ENCODE measurements around the gene EMC9.

Gene EMC9, protein sequence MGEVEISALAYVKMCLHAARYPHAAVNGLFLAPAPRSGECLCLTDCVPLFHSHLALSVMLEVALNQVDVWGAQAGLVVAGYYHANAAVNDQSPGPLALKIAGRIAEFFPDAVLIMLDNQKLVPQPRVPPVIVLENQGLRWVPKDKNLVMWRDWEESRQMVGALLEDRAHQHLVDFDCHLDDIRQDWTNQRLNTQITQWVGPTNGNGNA

DNA sequence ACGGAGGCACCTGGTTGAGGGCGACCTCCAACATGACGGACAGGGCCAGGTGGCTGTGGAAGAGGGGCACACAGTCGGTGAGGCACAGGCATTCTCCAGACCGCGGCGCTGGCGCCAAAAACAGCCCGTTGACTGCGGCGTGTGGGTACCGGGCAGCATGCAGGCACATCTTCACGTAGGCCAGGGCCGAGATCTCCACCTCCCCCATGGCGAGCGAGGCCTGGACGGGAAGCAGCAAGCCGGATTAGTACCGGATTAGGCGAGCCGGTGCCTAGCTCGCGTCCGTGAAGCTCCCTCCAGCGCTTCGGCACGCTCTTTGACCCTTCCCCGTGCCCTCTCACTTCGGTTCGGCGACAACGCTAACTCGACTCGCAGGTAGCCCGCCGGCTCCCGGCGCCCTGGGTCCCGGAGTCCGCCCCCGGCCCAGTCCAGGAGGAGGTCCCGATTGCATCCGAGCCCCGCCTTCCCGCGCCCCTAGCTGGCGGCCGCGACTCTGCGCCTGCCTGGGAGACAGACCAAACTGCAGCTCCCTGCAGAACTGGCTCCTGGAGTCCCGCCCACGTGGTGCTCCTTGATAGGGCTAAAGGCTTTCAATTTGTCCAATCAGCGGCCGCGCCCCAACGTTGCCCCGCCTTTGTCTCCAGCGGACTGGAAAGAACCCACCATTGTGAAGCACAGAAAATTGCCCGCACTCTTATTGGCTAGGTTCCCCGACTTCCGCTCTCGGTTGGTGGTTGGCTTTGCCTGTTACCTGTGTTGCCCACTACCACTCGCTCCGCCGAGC lies at the start of gene EMC9:
TSS of gene EMC9 (minus strand) at position 495 of the 784 bp plus-strand sequence. CDS start at position 208, 287 bp downstream.
- Histone ChIP-seq H3K4me1 (ENCODE audit: insufficient read depth, low read length) (peaks cover 28% of the 10 kb centered on the region), H3K4me3 (ENCODE audit: low read length) (peak within 1 kb of the TSS; percentile 63), H3K9me3 (ENCODE audit: low read length) (no peaks in the 10 kb centered on the region), H3K27me3 (ENCODE audit: insufficient read depth, low read length) (no peaks in the 10 kb centered on the region), H3K36me3 (ENCODE audit: insufficient read depth, low read length) (peaks cover 34% of the 10 kb centered on the region), H2AFZ (ENCODE audit: low read depth, low read length) (peak within 1 kb of the TSS; percentile 1)

DNA sequence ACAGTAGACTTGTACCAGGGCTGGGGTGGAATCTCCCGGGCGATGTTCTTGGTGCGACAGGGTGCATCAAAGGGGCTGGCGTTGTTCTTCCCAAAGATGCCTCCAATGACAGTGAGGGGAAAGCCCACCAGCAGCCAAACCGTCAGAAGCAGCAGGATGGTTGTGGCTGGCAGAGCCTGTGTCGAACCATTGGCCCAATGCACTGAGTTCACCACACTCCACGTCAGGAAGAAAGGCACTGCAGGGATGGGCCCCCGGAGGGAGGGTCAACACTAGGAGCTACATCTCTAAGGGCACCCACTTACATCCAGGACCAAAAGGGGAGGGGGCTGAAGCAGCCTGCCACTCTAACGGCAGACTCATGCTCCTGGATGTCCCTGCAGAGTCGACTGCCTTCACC lies 49.0 kb upstream of the EMC9 start:
- Histone ChIP-seq H3K4me3 (ENCODE audit: low read length) (no peak overlapping the region), H2AFZ (ENCODE audit: low read depth, low read length) (no peak overlapping the region), H3K4me1 (ENCODE audit: insufficient read depth, low read length) (peaks cover 30% of the 10 kb centered on the region), H3K27me3 (ENCODE audit: insufficient read depth, low read length) (no peaks in the 10 kb centered on the region), H3K36me3 (ENCODE audit: insufficient read depth, low read length) (peaks cover 44% of the 10 kb centered on the region), H3K9me3 (ENCODE audit: low read length) (no peaks in the 10 kb centered on the region)

DNA sequence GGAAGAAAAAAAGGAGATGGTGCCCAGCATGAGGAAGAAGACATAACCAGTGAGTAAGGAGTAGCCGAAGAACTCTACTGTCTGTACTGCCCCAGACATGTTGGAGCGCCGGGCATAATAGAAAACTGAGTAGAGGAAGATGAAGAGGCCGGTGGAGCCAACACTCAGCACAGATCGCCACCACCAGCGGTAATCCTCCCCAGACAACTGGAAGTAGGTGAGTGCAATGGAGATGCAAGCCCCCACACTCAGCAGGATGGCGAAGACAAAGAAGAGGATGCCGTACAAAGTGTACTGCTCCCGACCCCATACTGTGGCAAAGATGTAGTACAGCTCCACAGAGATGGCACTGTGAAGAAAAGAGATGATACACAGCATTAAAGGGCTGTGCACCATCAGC lies 48.1 kb upstream of the EMC9 start:
- Histone ChIP-seq H3K4me3 (ENCODE audit: low read length) (peak overlapping the region; percentile 69), H3K27me3 (ENCODE audit: insufficient read depth, low read length) (no peaks in the 10 kb centered on the region), H3K4me1 (ENCODE audit: insufficient read depth, low read length) (peaks cover 24% of the 10 kb centered on the region), H2AFZ (ENCODE audit: low read depth, low read length) (no peak overlapping the region), H3K36me3 (ENCODE audit: insufficient read depth, low read length) (peaks cover 54% of the 10 kb centered on the region), H3K9me3 (ENCODE audit: low read length) (no peaks in the 10 kb centered on the region)

DNA sequence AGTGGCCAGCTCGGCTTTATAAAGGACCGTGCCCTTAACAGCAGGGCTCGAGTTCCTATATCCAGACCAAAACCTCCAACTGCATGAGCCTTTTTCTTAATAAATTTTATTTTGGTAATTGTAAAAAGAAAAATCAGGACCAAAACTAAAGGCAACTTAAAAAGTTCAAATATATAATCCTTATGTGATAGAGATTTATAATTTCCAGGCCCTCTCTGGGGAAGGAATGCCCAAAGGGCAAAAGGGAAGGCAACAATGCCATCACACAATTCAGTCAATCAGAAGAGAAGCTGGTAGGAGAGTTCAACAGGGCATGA lies 47.6 kb upstream of the EMC9 start:
- H3K27me3 ChIP-seq (ENCODE audit: insufficient read depth, low read length) = no peaks in the 10 kb centered on the region
- H3K9me3 ChIP-seq (ENCODE audit: low read length) = no peaks in the 10 kb centered on the region
- peaks cover 55% of the 10 kb centered on the region for H3K36me3 ChIP-seq (ENCODE audit: insufficient read depth, low read length)
- H3K4me3 ChIP-seq (ENCODE audit: low read length) = peak overlapping the region; percentile 69
- no peak overlapping the region for H2AFZ ChIP-seq (ENCODE audit: low read depth, low read length)
- peaks cover 23% of the 10 kb centered on the region for H3K4me1 ChIP-seq (ENCODE audit: insufficient read depth, low read length)

DNA sequence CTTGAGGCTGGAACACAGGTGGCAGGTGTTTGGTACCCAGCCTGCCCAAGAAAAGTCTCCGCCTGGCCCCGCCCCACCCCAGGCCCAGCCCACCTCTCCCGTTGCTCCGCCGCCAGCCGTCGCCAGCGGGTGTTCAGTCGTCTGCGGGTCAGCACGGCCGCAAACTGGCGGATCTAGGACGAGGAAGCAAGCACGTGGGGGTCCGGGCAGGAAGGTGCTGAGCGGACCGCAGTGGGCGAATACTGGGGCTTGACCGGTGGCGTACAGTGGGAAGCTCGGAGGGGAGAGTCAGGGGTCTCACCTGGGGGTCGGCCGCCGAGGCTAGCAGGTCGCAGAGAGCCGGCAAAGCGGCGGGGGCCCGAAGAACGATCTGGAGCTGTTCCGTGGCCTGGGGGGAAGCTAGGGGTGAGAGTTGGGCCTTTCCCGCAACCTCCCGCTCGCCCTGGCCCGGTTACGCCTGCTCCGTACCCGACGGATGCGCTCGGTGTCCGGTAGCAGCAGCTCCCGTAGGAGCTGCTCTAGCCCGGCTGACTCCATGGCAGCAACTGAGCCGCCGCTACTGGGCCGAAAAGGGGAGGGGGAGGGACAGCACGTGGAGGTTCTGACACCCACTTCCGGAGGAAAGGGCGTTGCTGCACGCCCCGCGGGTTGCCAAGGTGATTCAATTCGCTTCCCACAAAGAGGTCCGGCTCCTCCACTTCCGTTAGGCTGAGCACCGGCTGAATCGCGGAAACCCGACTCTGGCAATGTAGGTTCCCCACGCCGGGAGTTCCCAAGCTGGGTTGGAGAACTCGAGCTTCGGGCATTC lies 47.1 kb upstream of the EMC9 start, which contains the start of gene IPO4:
TSS of gene IPO4 (minus strand) at position 566 of the 808 bp plus-strand sequence. CDS start at position 537, 29 bp downstream.
- no peaks in the 10 kb centered on the region for H3K27me3 ChIP-seq (ENCODE audit: insufficient read depth, low read length)
- no peaks in the 10 kb centered on the region for H3K9me3 ChIP-seq (ENCODE audit: low read length)
- peaks cover 23% of the 10 kb centered on the region for H3K4me1 ChIP-seq (ENCODE audit: insufficient read depth, low read length)
- peaks cover 58% of the 10 kb centered on the region for H3K36me3 ChIP-seq (ENCODE audit: insufficient read depth, low read length)
- no peak within 1 kb of the TSS for H2AFZ ChIP-seq (ENCODE audit: low read depth, low read length)
- H3K4me3 ChIP-seq (ENCODE audit: low read length) = peak within 1 kb of the TSS; percentile 69

DNA sequence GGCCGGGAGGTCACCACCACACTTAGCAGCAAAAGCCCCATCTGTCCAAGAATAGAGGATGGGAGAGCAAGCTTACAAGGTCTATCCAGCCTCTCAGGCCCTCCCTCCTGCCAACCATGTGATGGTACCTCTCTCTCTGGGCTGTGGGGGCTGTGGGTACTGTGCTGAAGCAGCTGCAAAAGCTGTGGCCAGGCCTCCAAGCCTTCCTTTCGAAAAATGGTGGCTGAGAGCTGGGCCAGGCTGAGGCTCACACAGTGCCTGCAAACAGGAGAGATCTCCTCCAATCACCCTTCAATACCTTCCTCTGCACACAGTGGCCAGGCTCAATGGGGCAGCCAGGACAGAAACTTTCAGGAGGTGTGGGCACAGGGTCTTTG lies 46.1 kb upstream of the EMC9 start:
- Histone ChIP-seq H2AFZ (ENCODE audit: low read depth, low read length) (no peak overlapping the region), H3K36me3 (ENCODE audit: insufficient read depth, low read length) (peaks cover 61% of the 10 kb centered on the region), H3K4me1 (ENCODE audit: insufficient read depth, low read length) (peaks cover 23% of the 10 kb centered on the region), H3K4me3 (ENCODE audit: low read length) (peak overlapping the region; percentile 69), H3K27me3 (ENCODE audit: insufficient read depth, low read length) (no peaks in the 10 kb centered on the region), H3K9me3 (ENCODE audit: low read length) (no peaks in the 10 kb centered on the region)

DNA sequence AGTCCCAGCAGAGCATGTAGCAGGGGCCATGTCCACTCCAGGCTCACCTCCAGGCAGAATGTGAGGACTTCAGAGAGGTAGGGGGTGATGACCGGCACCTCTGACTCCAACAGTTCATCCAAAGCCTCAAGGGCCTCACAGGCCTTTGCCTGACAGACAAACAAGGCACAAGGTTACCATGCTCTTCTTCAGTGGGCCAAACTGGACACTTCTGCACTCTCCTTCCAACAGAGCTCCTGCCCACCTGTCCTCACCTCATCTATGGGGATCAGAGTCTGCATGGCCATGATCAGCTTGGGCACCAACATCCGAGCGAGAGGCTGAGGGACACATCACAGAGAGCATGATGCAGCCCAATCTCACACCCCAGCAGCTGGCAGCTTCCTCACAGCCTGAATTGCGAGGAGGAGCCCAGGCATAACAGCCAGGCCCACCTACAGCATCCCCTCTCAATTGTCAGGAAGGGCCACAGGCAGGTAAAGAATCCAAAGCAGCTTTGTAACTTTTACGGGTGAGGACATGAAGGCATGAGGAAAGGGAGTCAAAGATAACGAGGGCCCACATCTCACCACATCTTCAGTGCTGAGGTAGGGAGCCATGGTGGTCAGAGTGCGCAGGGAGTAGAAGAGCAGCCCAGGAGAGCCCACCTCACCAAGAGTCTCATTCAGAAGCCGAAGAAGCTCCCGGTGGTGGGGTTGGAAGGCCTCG lies 45.6 kb upstream of the EMC9 start:
- Histone ChIP-seq H3K36me3 (ENCODE audit: insufficient read depth, low read length) (peaks cover 61% of the 10 kb centered on the region), H3K4me3 (ENCODE audit: low read length) (no peak overlapping the region), H3K27me3 (ENCODE audit: insufficient read depth, low read length) (no peaks in the 10 kb centered on the region), H3K4me1 (ENCODE audit: insufficient read depth, low read length) (peaks cover 20% of the 10 kb centered on the region), H2AFZ (ENCODE audit: low read depth, low read length) (no peak overlapping the region), H3K9me3 (ENCODE audit: low read length) (no peaks in the 10 kb centered on the region)

DNA sequence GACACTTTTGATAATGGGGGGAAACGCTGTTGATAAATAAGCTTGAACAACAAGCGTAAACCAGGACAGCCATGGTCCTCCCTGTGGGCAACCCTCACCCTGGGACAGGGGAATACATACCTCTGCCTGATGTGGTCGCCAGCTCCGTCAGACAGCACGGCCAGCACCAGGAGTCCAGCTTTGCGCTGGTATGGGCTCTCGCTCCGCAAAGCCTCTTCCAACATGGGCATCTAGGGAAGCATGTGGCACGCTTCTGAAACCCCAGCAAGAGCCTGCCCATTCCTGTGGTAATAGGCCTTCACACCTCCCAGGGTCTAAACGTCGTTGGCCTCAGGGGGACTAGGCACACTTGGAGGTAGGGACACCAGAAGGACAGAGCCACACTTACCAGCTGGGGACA lies 44.4 kb upstream of the EMC9 start:
- Histone ChIP-seq H3K9me3 (ENCODE audit: low read length) (no peaks in the 10 kb centered on the region), H2AFZ (ENCODE audit: low read depth, low read length) (no peak overlapping the region), H3K4me1 (ENCODE audit: insufficient read depth, low read length) (peaks cover 20% of the 10 kb centered on the region), H3K4me3 (ENCODE audit: low read length) (no peak overlapping the region), H3K27me3 (ENCODE audit: insufficient read depth, low read length) (no peaks in the 10 kb centered on the region), H3K36me3 (ENCODE audit: insufficient read depth, low read length) (peaks cover 67% of the 10 kb centered on the region)

DNA sequence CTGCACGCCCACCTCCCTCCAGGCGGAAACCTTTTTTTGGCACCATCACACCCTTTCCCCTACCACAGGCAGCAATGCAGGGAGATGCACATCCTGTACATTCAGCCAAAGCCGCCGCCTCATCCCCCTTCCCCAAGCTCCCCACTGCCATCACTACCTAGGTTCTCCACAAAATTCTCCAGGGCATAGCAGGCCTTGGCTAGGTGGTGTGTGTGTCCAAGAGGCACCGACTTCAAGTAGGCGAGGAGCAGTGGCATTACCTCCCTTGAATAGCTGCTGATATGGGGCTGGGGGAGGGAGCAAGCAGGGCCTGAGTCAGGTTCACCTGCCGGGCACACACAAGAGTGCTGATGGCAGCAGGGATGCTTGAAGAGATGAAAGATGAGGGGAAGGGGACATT lies 43.6 kb upstream of the EMC9 start:
- H3K36me3 ChIP-seq (ENCODE audit: insufficient read depth, low read length) = peaks cover 68% of the 10 kb centered on the region
- peaks cover 20% of the 10 kb centered on the region for H3K4me1 ChIP-seq (ENCODE audit: insufficient read depth, low read length)
- no peak overlapping the region for H2AFZ ChIP-seq (ENCODE audit: low read depth, low read length)
- H3K4me3 ChIP-seq (ENCODE audit: low read length) = no peak overlapping the region
- H3K27me3 ChIP-seq (ENCODE audit: insufficient read depth, low read length) = no peaks in the 10 kb centered on the region
- H3K9me3 ChIP-seq (ENCODE audit: low read length) = no peaks in the 10 kb centered on the region

DNA sequence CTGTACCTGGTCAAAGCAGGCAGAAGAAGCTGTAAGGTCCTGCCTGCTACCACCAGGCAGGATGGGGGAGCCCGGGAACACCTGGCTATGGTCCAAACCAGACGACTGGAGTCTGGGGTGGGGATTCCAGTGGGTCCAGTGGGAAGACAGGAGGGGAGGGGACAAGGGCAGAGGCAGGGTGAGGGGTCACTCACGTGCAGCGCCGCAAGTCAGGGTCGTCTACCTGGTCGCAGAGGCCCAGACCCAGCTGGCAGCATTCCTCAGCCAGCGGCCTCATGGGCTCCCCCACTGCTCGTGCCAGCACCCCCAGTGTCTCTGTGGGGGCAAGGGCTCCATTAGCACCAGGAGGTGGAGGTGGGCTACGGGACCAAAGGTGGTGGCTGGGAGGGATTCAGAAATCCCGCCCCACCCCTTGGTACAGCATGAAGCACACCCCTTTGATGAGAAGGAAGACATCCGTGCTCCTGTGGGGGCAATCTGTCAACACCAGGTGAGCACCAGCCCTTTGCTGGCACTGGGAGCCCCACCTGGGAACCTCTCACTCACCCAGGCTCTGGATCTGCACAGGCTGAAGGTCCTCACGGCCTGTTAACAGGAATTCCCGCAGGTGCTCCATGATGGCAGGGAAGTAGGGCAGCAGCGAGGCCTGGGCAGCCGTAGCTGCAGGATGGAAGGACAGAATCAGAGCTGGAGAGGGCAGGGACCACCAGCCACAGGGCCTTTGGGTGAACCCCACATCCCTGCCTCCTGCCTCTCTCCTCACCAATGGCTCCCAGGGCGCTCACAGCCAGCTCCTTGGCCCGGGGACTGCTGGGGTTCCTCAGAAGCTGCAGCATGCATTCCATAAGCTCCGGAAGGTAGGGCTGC lies 42.9 kb upstream of the EMC9 start:
- Histone ChIP-seq H3K4me1 (ENCODE audit: insufficient read depth, low read length) (peaks cover 16% of the 10 kb centered on the region), H3K27me3 (ENCODE audit: insufficient read depth, low read length) (no peaks in the 10 kb centered on the region), H3K9me3 (ENCODE audit: low read length) (no peaks in the 10 kb centered on the region), H2AFZ (ENCODE audit: low read depth, low read length) (no peak overlapping the region), H3K4me3 (ENCODE audit: low read length) (no peak overlapping the region), H3K36me3 (ENCODE audit: insufficient read depth, low read length) (peaks cover 73% of the 10 kb centered on the region)

DNA sequence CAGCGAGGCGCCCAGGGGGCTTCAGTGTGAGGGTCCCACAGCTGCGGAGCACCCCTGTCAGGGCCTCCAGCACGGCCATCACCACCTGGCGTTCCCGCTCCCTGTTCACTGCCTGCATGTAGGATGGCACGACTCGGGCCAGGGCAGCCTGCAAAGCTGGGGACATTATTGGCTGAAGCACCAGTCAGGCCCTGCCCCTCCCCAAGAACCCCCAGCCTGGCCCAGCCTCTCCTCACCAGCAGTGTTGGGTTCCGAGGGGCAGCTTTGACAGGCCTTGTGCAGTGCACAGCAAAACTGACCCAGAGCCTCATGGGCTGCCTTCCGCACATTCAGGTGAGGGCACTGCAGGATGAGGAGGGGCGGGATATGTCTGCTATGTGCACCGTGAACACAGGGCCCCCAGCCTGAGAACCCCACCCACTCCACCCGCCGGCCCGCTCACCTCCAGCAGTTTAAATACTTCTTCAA lies 41.7 kb upstream of the EMC9 start:
- no peak overlapping the region for H3K4me3 ChIP-seq (ENCODE audit: low read length)
- peaks cover 9% of the 10 kb centered on the region for H3K4me1 ChIP-seq (ENCODE audit: insufficient read depth, low read length)
- no peak overlapping the region for H2AFZ ChIP-seq (ENCODE audit: low read depth, low read length)
- no peaks in the 10 kb centered on the region for H3K27me3 ChIP-seq (ENCODE audit: insufficient read depth, low read length)
- H3K9me3 ChIP-seq (ENCODE audit: low read length) = no peaks in the 10 kb centered on the region
- peaks cover 82% of the 10 kb centered on the region for H3K36me3 ChIP-seq (ENCODE audit: insufficient read depth, low read length)

All from neuron (in vitro differentiated cells).